Sigmoid colon (tissue), 7 donors: ENCODE results near the gene LARP4B. TPM values are rescaled to one million over a fixed set of nuclear protein-coding genes. Genes with fewer than 3 reads are reported as not detected.
"Not testable (repeated sequence)": the region's sequence is repeated elsewhere in the genome, so short reads cannot be mapped to it uniquely, and the experiment has no call there.

Experiments
- DNase-seq: peaks from one replicate; pipeline ENCODE4 v3.0.0-alpha.2; 2019
- H3K27ac ChIP-seq, 4 donors: fragments of 200-600 bp; sonication (generic); one replicate each; pipeline ENCODE4 v1.5.1; 2016 to 2019; ENCODE audit warnings: mild to moderate bottlenecking in 1 of 4
- H3K27me3 ChIP-seq, 3 donors: fragments of 200-600 bp; sonication (generic); one replicate each; pipeline ENCODE4 v1.5.1; 2019; ENCODE audit warnings: mild to moderate bottlenecking in 1 of 3
- H3K36me3 ChIP-seq, 4 donors: fragments of 200-600 bp; sonication (generic); one replicate each; pipeline ENCODE4 v1.5.1; 2016 to 2019
- H3K4me1 ChIP-seq, 4 donors: fragments of 200-600 bp; sonication (generic); one replicate each; pipeline ENCODE4 v1.5.1; 2017 to 2019
- H3K4me3 ChIP-seq, 4 donors: fragments of 200-600 bp; sonication (generic); one replicate each; pipeline ENCODE4 v1.5.1; 2017 to 2019; ENCODE audit warnings: mild to moderate bottlenecking in 2 of 4, moderate library complexity in 1 of 4
- H3K9me3 ChIP-seq, 4 donors: fragments of 200-600 bp in 3 of 4; sonication (generic) in 3 of 4; one replicate each; pipeline versions ENCODE4 v1.5.1 to v1.6.1; 2013 to 2019
- EP300 ChIP-seq, 4 donors: sonication (generic); formaldehyde crosslinking; IDR thresholded peaks; one replicate each; pipeline ENCODE4 v1.6.1; 2017; ENCODE audit warnings: antibody characterized with exemption in 4 of 4
- POLR2A ChIP-seq, 2 donors: fragments of 450-650 bp; IDR thresholded peaks; one replicate each; pipeline ENCODE4 v1.6.1; 2016; ENCODE audit warnings: antibody characterized with exemption in 2 of 2, mild to moderate bottlenecking in 2 of 2, moderate library complexity in 2 of 2
- POLR2AphosphoS5 ChIP-seq, 4 donors: sonication (generic); formaldehyde crosslinking; IDR thresholded peaks; one replicate each; pipeline ENCODE4 v1.6.1; 2017; ENCODE audit warnings: antibody characterized with exemption in 4 of 4
- WGBS, 2 donors: extraction: QIAGEN DNeasy Blood & Tissue Kit; methylation state at CpG; one replicate each; pipeline ENCODE4 v1.1.7; 2013; 5-methylcytosine and 5-hydroxymethylcytosine counted together
- intact Hi-C: fragments of 100-400 bp; cut with DNase I; formaldehyde crosslinking; loops from one replicate; pipeline ENCODE4 v1.15.1; 2023
- polyA plus RNA-seq, 3 donors: library from polyadenylated mRNA; stranded (reverse); fragments of 200-250 nt; gene quantifications; one replicate each; pipeline ENCODE4 v1.2.3, GENCODE V29; 2013
- total RNA-seq, 4 donors: library from RNA; depleted of rRNA; stranded (reverse); fragments of >200 nt; gene quantifications; one replicate each; pipeline ENCODE4 v1.1.0, GENCODE V29; 2016
- TF ChIP-seq, protein P1 (sequence below), 4 experiments: fragments of 450-650 bp in 3 of 4; fragments of 200-600 bp in 1 of 4; IDR thresholded peaks; one replicate each; pipeline ENCODE4 v1.5.1; 2016 to 2019; ENCODE audit warnings: antibody characterized with exemption in 4 of 4, mild to moderate bottlenecking in 3 of 4, moderate library complexity in 2 of 4
- donor health status: healthy with polysubstance abuse.
- donor health status: Bipolar disorder and iron deficiency.
- donor health status: healthy.

LARP4B gene
- total and polyA plus RNA-seq, 7 donors: 11.4 to 57.6 (median 31.9) TPM

DNA sequence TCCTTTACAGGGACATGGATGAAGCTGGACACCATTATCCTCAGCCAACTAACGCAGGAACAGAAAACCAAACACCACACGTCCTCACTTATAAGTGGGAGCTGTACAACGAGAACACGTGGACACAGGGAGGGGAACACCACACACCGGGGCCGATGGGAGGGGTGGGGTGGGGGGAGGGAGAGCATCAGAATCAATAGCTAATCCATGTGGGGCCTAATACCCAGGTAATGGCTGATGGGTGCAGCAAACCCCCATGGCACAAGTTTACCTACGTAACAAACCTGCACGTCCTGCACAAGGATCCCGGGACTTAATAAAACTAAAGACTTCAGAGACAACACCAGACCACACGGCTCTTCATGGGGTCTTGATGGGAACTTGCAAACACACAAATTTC is 159.9 kb downstream of the LARP4B start:
- Histone ChIP-seq H3K36me3 (no peaks in the 10 kb centered on the region), H3K27me3 (no peaks in the 10 kb centered on the region), H3K4me1 (peaks cover 0 to 13% (median 5%) of the 10 kb centered on the region in 4 donors), H3K27ac (no peak overlapping the region), H3K9me3 (peaks cover 0 to 10% (median 0%) of the 10 kb centered on the region in 4 donors), H3K4me3 (no peak overlapping the region)
- DNase-seq: no peak
- intact Hi-C loops: no loop called here
- WGBS, 2 donors: 74 to 84% methylated on average over 10 of the region's 10 CpGs
- TF ChIP-seq, protein P1, sequence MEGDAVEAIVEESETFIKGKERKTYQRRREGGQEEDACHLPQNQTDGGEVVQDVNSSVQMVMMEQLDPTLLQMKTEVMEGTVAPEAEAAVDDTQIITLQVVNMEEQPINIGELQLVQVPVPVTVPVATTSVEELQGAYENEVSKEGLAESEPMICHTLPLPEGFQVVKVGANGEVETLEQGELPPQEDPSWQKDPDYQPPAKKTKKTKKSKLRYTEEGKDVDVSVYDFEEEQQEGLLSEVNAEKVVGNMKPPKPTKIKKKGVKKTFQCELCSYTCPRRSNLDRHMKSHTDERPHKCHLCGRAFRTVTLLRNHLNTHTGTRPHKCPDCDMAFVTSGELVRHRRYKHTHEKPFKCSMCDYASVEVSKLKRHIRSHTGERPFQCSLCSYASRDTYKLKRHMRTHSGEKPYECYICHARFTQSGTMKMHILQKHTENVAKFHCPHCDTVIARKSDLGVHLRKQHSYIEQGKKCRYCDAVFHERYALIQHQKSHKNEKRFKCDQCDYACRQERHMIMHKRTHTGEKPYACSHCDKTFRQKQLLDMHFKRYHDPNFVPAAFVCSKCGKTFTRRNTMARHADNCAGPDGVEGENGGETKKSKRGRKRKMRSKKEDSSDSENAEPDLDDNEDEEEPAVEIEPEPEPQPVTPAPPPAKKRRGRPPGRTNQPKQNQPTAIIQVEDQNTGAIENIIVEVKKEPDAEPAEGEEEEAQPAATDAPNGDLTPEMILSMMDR (IDR thresholded peaks at IDR 0.05): no peak
- no peak for TF ChIP-seq EP300 (IDR thresholded peaks at IDR 0.05)
- TF ChIP-seq POLR2A (IDR thresholded peaks at IDR 0.05): no peak
- no peak for TF ChIP-seq POLR2AphosphoS5 (IDR thresholded peaks at IDR 0.05)

- no peaks in the 10 kb centered on the region for H3K36me3 ChIP-seq
- TF ChIP-seq POLR2AphosphoS5 (IDR thresholded peaks at IDR 0.05): no peak
- TF ChIP-seq, protein P1 (IDR thresholded peaks at IDR 0.05): no peak
- TF ChIP-seq EP300 (IDR thresholded peaks at IDR 0.05): no peak
- no peak for TF ChIP-seq POLR2A (IDR thresholded peaks at IDR 0.05)
- intact Hi-C loops: no loop called here
- WGBS, 2 donors: 94 to 95% methylated on average over 15 of the region's 15 CpGs
- H3K9me3 ChIP-seq: peaks cover 0 to 10% (median 0%) of the 10 kb centered on the region in 4 donors
- peaks cover 0 to 13% (median 5%) of the 10 kb centered on the region in 4 donors for H3K4me1 ChIP-seq
- no peak overlapping the region for H3K27ac ChIP-seq
- no peaks in the 10 kb centered on the region for H3K27me3 ChIP-seq
- no peak for DNase-seq
- no peak overlapping the region for H3K4me3 ChIP-seq
Observed at GRCh38 chr10:770975-771374, 160.5 kb downstream of the LARP4B start.

GRCh38 chr10:770048-770712 is 161.3 kb downstream of the LARP4B start:
- DNase-seq, H3K36me3 ChIP-seq, H3K4me1 ChIP-seq, H3K9me3 ChIP-seq, H3K27ac ChIP-seq, intact Hi-C loops, H3K27me3 ChIP-seq, H3K4me3 ChIP-seq: not testable (repeated sequence)
- 93 to 94% methylated on average over 13 of the region's 13 CpGs for WGBS, 2 donors

- H3K27ac ChIP-seq: no peak overlapping the region
- WGBS, 2 donors: 96% methylated on average over 2 of the region's 2 CpGs
- intact Hi-C loops: no loop called here
Observed at GRCh38 chr10:767794-768193, 163.7 kb downstream of the LARP4B start.

GRCh38 chr10:767211-767610 is 164.3 kb downstream of the LARP4B start:
- no peak for DNase-seq
- no peak overlapping the region for H3K27ac ChIP-seq
- no peak overlapping the region for H3K4me3 ChIP-seq
- TF ChIP-seq POLR2AphosphoS5 (IDR thresholded peaks at IDR 0.05): no peak
- TF ChIP-seq, protein P1 (IDR thresholded peaks at IDR 0.05): no peak
- no peak for TF ChIP-seq POLR2A (IDR thresholded peaks at IDR 0.05)
- no peak for TF ChIP-seq EP300 (IDR thresholded peaks at IDR 0.05)
- no peaks in the 10 kb centered on the region for H3K4me1 ChIP-seq
- peaks cover 0 to 10% (median 0%) of the 10 kb centered on the region in 4 donors for H3K9me3 ChIP-seq
- WGBS, 2 donors: 57 to 88% methylated on average over 1 of the region's 1 CpG
- H3K36me3 ChIP-seq: no peaks in the 10 kb centered on the region
- intact Hi-C loops: no loop called here
- no peaks in the 10 kb centered on the region for H3K27me3 ChIP-seq

More at GRCh38 chr10:767794-768193, 163.7 kb downstream of the LARP4B start:
- Histone ChIP-seq H3K9me3 (peaks cover 0 to 10% (median 0%) of the 10 kb centered on the region in 4 donors), H3K4me1 (no peaks in the 10 kb centered on the region), H3K36me3 (no peaks in the 10 kb centered on the region), H3K4me3 (no peak overlapping the region), H3K27me3 (no peaks in the 10 kb centered on the region)
- no peak for DNase-seq
- TF ChIP-seq POLR2A (IDR thresholded peaks at IDR 0.05) (no peak), EP300 (IDR thresholded peaks at IDR 0.05) (no peak), POLR2AphosphoS5 (IDR thresholded peaks at IDR 0.05) (no peak)
- TF ChIP-seq, protein P1 (IDR thresholded peaks at IDR 0.05): no peak
